Measurements from ENCODE around the gene SCAP.

SCAP gene

DNA sequence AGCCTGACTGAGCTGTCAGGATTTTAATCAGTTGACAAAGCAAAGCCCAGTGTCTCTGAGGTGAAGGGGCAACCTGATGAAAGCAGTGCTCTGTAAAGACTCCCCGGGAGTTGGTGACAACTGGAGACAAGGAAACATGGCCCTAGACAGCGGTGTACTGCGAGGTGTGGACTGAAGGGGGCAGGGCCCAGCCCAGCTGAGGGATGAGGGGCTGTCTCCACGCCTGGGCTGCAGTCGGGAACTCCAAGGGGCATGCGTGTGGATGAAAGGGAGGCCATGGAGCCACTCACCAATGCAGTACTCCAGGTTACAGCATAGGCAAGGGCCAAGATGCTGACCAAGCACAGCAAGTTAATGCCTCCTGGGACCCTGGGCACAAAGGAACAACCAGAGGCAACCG, 45.1 kb downstream of the SCAP start:
- DNase-seq (ENCODE audit: low read depth): no peak

DNA sequence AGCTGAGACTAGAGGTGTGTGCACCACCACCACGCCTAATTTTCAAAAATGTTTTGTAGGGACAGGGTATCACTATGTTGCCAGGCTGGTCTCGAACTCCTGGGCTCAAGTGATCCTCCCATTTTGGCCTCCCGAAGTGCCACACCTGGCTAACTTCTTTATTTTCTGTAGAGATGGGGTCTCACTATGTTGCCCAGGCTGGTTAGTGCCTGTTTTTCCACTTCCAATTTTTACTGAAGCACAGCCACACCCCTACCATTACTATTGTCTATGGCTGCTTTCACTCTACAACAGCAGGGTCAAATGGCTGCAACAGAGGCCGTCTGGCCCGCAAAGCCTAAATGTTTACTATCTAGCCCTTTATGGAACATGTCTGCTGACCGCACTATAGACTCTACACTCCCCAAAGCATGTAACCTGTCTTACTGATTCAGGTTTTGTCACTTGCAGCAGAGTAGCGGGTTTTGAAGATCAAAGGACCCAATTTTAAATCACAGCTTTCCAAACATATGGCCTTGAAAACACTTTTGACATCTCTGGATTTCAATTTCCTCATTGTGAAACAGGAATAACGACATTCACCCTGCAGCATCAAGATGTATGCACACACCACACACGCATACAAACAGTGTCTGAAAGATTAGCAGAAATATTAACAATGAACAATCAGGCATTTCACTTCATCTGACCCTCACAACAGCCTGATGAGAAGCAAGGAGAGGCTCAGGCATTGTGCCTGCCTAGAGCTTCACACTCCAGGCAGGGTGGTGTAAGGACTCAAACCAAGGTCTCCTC, 46.1 kb downstream of the SCAP start:
- DNase-seq (ENCODE audit: low read depth): no peak

DNA sequence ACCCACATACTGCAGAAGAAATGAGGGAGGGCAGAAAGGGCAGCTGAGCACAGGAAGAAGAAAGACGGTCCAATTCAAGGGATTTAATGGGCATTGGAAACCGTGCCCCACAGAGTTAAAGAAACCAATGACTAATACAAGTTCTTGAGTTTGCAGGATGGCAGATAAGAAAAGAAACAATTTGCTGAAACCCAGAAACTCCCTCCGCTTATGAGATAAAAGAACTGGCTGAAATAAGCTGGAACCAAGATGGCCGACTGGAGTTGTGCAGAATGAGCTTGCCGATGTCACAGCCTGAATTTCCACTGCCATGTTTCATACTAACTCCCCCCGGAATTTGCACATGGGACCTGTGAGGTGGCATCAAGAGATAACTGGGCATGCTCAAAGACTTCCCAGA, 47.1 kb downstream of the SCAP start:
- DNase-seq (ENCODE audit: low read depth): no peak

DNA sequence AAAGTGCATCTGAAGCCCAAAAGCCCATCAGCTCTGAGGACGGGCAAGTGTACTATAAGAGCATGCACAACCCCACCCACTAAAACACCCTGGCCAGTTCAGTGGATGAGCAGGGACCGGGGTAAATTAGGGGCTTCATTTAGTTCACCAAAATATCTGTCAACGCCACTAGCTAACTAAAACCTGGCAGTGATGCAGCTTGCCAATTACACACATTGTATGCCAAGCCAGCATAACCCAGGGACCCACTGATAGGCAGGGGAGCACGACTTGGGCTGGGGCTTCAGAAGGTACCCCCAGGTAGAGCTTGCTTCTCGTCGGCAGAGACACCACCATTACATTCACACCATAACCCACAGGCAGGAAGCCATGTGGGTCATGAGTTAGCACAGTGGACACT, 47.9 kb downstream of the SCAP start:
- DNase-seq (ENCODE audit: low read depth): no peak

DNA sequence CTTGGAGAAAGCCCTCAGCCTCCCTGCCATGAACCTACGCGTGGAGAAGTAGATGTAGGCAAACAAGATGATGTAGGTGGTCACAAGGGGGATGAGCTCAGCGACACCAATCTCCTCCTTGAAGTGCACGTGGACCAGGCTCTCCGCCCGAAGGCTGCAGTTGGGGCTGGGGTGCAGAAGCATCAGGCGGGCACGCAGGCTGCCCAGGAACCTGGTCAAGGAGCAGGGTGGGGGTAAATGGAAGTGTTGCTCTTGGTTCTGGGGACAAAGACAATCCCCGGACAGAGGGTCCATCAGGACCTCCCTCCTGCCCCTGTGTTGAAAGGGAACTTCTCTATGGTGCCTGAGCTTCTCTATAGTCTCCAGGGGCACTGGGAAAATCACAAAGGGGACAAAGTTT, 49.8 kb downstream of the SCAP start:
- DNase-seq (ENCODE audit: low read depth): no peak

DNA sequence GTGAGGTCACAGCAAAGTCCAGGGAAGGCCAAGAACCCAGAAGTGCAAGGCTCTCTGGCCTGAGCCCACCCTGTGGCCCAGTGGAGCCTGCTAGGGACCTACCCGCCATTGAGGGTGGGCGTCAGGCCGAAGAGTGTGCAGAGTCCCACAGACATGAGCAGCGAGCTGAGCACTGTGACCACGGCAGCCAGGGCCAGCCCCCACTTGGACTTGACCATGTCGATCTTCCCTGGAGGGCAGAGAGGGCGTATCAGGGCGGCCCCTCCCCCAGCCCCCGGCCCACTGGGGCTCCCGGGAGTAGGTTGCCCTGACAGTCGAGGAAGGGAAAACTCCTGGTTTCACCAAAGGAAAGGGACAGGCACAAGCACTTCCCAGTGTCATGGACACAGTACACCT, 50.4 kb downstream of the SCAP start:
- DNase-seq (ENCODE audit: low read depth): no peak

DNA sequence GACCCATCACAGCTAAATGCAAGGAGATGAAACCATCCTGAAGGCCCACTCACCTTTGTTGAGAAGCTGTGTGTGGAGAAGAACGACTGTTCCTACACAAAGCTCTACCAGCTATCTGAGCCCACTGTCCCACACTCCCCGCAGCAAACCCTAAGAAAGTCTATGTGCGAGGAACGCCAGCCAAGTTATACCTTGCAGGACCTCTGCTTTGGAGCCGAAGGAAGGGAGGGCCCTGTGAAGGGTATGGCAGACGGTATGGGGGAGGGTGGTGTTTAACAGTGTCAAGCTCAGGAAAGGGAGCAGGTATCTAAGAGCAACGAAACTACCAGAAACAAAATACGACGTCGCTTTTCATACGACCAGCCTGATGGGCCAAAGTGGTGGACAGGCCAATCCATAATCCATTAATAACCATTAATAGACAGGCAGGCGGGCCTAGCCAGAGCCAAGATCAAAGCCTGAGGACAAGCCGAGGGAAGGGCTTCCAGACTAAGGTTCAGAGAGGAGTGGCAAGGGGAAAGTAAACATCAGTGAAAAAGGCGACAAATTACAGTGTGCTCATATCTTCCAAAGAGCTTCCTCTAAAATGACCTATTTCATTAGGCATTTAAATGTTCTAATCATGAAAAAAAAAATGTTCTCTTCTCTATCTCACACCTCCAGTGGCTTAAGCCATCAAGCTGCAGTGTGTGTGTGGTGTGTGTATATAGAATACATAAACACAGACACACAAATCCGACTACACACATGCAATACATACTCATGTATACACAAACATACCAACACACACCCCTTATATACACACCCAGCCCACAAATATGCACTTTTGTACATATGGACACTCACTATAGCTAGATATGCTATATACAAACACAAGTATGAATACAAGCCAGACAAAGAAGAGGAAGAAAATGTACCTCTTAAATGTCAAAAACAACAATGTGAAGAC, 51.0 kb downstream of the SCAP start:
- no peak for DNase-seq (ENCODE audit: low read depth)

DNA sequence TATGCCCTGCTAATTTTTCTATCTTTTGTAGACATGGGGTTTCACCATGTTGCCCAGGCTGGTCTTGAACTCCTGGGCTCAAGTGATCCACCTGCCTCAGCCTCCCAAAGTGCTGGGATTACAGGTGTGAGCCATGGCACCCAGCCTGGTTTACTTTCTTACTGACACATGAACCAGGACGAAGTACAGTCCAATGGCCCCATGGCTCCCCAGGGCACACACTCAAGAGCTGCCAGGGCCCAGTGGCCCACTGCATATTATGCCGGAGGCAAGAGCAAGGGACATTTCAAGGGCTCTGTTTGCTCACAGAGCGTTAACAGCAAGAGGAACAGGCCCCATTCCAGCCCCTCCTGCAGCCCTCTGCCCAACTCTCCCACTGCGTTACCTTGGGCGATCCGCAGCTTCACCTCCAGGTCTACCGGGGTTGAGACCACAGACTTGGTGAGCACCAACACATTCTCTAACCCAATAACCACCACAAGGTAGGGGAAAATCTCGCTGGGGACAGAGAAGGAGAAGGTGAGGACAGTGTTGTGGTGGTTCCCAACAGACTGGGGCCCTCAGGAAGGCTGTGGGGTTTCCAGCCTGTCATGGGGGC, 52.1 kb downstream of the SCAP start:
- no peak for DNase-seq (ENCODE audit: low read depth)

DNA sequence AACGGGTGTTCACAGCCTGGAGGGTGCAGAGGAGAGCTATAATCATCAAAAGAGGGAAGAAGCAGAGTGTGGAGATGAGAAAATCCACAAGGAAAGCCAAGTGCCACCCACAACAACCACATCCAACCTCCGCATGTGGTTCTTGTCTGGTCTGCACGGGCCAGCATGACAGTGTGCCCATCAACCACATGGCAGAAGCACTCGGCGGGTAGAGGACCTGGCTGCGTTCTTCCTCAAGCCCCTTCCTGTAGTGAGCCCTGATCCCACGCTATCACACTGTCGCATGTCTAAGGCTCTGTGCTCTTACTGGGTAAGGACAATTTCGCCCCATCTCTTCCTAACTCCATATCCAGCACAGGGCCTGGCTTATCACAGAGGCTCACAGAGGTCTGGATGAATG, 53.0 kb downstream of the SCAP start:
- no peak for DNase-seq (ENCODE audit: low read depth)

DNA sequence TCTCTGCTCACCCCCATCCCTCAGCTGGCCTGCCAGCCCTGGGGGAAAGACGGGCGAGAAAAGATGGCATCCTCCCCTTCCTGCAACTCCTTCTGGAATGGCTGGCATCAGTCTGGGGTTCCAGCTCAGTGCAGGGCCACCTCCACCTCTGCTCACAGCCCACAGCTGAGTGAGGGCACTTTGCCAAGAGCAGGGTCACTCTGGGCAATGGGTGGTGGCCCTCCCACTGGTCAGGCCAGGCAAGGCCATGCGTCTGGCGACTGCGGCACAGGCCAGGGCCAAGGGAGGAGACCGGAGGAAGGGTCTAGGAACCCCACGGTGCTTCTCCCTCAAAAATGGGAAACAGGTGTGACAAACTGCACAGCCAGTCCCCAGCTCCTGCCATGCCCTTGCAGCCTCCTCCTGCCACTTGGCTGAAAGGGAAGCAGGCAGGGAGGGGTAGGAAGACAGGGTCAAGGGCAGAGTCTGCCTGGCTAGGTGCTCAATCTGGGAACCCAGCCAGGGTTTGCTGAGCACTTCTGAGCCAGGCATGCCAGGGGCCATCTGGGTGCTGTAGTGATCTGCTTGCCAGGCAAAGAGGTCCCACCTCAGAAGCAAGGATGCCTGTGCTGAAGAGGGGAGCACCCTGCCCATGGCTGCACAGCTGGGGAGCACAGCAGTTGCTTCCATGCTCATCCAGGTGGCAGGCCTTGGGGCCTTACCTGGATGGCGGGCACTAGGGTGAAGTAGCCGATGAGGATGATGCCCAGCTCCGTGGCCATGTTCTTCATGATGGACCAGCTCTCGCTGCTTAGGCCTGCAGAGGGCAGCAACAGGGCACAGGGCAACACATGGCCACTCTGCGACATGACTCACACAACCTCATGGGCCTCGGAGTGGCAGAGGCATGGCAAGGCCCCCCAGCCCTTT, 53.7 kb downstream of the SCAP start:
- peak; percentile 23 for DNase-seq (ENCODE audit: low read depth)

DNA sequence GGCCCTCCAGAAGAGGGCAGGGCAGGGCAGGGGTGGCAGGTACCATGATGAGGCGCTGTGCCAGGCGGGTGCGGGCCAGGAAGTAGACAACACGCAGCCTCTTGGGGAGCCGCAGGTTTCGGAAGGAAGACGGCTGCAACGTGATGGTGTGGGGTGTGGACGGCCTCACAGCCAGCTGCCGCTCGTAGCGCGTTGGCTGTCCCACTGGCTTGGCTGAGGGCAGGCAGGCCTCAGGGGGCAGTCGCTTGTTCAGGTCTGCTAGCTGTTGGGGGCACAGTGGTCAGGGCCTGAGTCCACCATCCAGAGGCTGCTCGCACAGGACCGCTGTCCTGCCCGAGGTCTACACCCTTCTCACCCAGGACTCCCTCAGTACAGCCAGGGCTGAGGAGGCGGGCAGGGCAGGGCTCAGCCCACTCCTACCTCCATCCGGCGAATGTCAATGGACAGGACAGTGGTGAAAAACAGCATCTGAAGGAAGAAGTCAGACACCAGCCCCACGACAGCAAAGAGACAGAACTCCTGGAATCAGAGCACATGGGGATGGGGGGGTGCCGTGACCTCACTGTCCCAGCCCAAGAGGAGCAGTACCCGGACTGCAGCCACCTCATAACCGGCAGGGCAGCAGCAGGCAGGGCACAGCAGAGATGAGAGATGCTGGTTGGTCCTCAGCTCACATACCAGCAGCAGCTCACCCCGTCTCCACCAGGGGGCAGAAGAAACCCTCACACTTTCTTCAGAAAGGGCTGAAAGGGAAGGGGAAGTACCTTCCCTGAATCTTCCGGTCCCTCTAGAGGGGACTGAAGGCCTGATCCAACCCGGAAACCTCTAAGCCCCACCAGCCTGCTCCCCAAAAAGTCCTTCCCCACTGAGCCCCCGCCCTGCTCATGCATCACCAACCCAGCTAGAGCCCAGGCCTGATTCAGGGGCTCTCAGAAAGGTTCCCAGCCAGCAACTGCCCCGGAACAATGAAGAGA, 54.9 kb downstream of the SCAP start:
- DNase-seq (ENCODE audit: low read depth): peak; percentile 84

DNA sequence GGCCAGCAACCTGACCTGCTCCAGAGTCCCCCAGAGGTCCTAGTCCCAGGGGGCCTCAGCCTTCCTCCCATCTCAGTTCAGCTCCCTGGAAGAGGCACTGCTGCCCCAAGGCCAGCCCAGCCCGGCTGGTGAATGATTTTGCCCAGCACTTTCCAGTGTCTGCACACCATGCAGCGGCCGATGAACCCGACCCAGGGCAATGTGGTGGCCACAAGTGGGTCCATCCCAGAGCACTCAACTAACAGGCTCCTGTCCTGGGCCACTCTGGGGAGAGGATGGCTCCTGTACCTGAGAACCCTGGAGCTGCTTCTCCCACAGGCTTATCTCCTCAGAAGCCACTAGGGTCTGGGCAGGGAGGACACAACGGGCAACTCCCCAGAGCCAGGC, 55.7 kb downstream of the SCAP start:
- DNase-seq (ENCODE audit: low read depth): no peak

DNA sequence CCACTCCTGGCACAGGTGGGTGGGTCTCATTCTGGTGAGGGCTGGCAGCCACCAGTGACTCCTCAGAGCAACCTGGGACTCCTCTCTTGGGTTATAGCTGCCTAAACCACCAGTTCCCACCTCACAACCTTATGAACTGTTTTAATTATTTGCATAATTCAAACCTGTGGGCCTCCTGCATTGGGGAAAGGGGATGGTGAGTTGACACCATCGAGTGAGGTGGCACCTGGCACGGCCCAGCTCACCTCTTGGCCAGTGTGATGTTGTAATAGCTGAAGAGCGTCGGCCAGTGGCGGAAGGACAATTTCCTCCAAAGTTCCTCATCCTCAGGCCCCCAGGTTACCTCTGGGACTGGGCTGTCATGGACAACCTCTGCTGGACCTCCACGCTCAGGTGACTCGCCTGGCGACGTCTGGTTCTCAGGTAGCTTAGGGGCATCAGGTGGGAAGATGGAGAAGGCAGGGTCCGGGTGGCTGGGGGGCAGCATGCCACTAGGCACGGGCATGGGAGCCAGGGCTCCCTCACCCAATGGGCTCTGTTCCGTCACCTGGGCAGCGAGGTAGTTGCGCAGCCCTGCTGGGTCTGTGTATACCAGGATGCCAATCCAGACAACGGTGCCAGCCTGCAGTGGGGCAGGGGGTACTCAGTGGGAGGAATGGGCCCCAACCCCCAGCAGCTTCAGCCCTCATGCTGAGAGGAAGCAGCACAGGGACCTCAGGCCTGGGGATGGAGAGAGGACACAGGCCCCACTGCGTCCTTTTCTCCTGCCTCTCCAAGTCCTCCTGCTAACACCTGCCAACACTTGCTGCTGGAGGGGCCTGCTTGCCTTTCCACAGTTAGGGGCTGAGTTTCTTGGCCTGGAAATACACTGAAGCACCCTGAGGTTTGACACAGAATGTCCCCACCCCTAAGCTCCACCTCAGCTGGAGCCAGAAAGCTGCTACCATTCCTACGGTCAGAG, 56.4 kb downstream of the SCAP start:
- no peak for DNase-seq (ENCODE audit: low read depth)

DNA sequence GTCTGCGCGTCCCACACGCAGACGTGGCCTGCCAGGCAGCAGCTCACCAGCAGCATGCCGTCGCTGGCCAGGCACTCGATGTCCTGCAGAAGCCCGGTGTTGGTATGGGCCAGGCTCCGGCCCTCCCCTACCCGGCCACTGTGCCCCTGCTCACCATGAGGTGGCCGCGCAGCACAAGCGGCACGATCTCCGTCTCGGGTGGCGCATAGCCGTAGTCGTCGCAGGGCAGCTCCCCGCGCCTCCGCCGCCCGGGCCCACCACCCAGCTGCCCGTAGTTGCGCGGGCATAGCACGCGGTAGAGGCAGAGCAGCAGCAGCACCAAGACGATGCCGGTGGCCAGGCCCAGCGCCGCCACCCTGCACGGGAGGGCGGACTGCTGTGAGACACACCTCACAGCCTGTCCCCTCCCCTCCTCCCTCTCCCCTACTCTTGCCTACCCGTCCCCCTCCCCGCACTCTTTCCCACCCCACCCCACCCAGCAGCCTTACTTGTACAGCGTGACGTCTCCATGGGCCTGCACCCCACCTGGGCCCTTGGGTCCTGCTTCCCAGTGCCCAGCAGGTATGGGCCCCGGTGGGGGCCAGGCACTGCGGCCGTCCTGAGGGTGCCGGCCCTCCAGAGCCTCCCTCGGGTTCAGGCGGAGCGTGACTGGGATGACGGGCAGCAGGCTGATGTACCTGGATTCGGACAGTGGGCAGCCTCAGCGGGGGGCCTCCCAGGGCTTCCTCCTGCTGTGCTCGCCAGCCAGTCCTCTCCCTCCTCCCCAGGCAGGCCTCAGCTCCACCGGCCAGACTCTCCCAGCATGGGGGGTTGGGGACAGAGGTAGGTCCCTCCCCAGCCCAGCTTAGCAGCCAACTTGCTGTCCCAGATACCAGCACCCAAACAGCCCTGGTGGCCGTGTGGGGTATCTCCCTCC, 57.3 kb downstream of the SCAP start:
- DNase-seq (ENCODE audit: low read depth): no peak

DNA sequence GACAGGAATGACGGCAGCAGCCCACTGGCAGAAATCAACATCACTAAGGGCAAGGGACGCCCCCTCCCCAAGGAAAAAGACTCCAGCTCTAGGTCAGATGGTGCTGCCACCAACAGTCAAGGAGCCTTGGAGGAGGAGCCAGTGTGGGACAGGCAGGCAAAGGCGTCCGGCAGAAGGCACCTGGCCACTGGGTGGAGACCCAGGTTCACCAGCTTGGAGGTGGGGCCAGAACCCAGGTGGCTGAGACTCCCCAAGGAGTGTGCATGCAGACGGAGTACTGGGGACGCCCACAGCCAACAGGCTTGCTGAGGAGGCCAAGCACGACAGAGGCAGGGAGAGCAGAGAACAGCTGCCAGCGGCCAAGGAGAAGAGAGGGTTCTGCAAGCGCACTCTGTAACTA, 59.7 kb downstream of the SCAP start:
- DNase-seq (ENCODE audit: low read depth): no peak

DNA sequence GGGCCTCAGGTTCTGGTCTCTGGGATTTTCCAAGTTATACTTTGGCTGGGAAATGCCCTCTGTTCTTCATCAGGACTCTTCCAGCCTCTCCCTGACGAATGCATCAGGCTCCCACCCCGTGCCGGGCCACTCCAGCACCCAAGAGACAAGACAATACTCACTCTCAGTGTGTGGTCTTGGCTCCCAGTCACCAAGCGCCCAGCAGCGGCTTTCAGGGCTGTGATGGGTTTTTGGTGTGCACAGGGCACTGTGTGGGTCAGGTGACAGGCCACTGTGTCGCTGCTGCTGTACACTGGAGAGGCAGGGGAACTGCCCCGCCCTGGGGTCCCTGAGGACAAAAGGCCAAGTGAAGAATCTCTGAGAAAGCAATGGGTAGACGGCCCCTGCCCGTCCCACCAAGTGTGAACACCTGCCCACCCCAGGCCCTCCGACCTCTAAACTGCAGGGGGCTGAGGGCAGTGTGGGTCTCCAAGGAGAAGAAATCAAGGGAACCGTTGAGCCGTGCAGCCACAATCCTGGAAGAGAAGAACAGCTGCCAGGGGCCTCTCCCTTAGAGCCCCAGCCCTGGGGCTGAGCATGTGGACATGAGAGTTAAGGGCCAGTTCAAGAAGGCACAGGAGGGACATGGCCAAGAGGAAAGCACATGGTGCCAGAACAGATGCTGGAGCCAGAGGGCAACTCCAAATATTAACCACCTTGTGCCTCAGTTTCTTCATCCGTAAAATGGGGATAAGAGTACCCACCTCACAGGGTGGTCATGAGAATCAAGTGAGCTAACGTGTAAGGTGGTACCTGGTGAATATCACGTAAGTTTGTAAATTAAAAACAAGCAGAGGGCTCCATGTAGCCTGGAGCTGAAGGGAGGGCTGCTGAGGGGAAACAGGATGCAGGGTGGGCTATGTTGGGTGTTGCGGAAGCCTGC, 60.8 kb downstream of the SCAP start:
- DNase-seq (ENCODE audit: low read depth): no peak

DNA sequence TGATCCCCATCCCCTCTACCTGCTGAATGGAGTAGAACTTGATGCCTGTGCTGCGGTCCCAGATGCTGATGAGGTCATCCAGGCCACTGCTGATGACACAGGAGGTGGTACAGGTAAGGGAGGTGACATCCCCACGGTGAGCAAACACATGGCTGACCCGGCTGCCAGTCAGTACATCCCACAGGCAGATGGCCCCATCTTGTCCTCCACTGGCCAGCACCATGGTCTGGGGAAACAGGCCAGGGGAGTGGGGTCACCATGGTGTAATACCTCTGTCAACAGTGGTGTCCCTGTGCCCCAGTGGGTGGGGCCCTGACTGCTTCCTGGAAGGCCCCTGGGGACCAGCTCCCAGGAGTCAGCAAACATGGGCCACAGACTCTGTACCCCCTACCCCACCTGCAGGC, 61.6 kb downstream of the SCAP start:
- DNase-seq (ENCODE audit: low read depth): no peak

Data from activated T-cell treated with anti-CD3 and anti-CD28 coated beads for 48 hours (primary cell).